ENCODE data around the gene CCDC68. TPM values are rescaled to one million over a fixed set of nuclear protein-coding genes. Genes with fewer than 3 reads are reported as not detected.

Gene CCDC68
- total RNA-seq, 1 experiment from 2014 or later = 6.6 TPM

GRCh38 chr18:54924948-54925347, 34.3 kb downstream of the CCDC68 start (continued):
- TF ChIP-seq SRF (IDR thresholded peaks at IDR 0.05; ENCODE audit: low read depth) (no peak), SIN3A (IDR thresholded peaks at IDR 0.05; ENCODE audit: low read depth) (no peak), TCF7L2 (IDR thresholded peaks at IDR 0.05; ENCODE audit: borderline replicate concordance, extremely low read depth, insufficient read depth, insufficient read length) (no peak), CTCF (IDR thresholded peaks at IDR 0.05 in 2 of 3, conservative IDR thresholded peaks at IDR 0.05 in 1 of 3; ENCODE audit: borderline replicate concordance in 1 of 3, insufficient read depth in 1 of 3, low read depth in 2 of 3, low read length in 2 of 3) (no peak)

GRCh38 chr18:54923339-54923956, 35.8 kb downstream of the CCDC68 start:
- CTCF ChIA-PET = no interaction called here
- TF ChIP-seq SRF (IDR thresholded peaks at IDR 0.05; ENCODE audit: low read depth) (no peak), ATF3 (IDR thresholded peaks at IDR 0.05) (no peak), FOSL1 (IDR thresholded peaks at IDR 0.05; ENCODE audit: low read depth) (no peak), POLR2A (IDR thresholded peaks at IDR 0.05; ENCODE audit: borderline replicate concordance, extremely low read depth, insufficient read depth, insufficient read length) (no peak), CBX3 (IDR thresholded peaks at IDR 0.05; ENCODE audit: low read depth) (no peak), REST (IDR thresholded peaks at IDR 0.05; ENCODE audit: low read depth) (no peak), SIN3A (IDR thresholded peaks at IDR 0.05; ENCODE audit: low read depth) (no peak), TCF7L2 (IDR thresholded peaks at IDR 0.05; ENCODE audit: borderline replicate concordance, extremely low read depth, insufficient read depth, insufficient read length) (no peak), SP1 (IDR thresholded peaks at IDR 0.05; ENCODE audit: low read depth) (no peak), EZH2 (IDR thresholded peaks at IDR 0.05) (no peak), POLR2AphosphoS5 (IDR thresholded peaks at IDR 0.05; ENCODE audit: low read depth, low read length) (no peak), CTCF (IDR thresholded peaks at IDR 0.05 in 2 of 3, conservative IDR thresholded peaks at IDR 0.05 in 1 of 3; ENCODE audit: borderline replicate concordance in 1 of 3, insufficient read depth in 1 of 3, low read depth in 2 of 3, low read length in 2 of 3) (no peak), EZH2phosphoT487 (IDR thresholded peaks at IDR 0.05; ENCODE audit: borderline replicate concordance) (no peak)

More at GRCh38 chr18:54923339-54923956, 35.8 kb downstream of the CCDC68 start:
- Histone ChIP-seq H3K9ac (ENCODE audit: low read length) (no peak overlapping the region), H3K4me3 (replicated peaks in 1 of 2; ENCODE audit: low read depth in 1 of 2, low read length in 2 of 2) (no peak overlapping the region), H4K20me1 (ENCODE audit: insufficient read depth) (no peaks in the 10 kb centered on the region), H3K27ac (ENCODE audit: low read depth, low read length) (no peak overlapping the region), H3K9me2 (ENCODE audit: insufficient read depth) (no peaks in the 10 kb centered on the region), H3K4me1 (ENCODE audit: control insufficient read depth in 1 of 2, insufficient read depth in 2 of 2, low read length in 2 of 2) (no peaks in the 10 kb centered on the region), H2AFZ (ENCODE audit: low read depth, low read length, poor library complexity, severe bottlenecking) (no peak overlapping the region), H3K79me2 (ENCODE audit: insufficient read depth, low read length) (no peaks in the 10 kb centered on the region), H3K27me3 (ENCODE audit: insufficient read depth, low read length) (no peaks in the 10 kb centered on the region), H3K36me3 (ENCODE audit: control insufficient read depth in 1 of 2, insufficient read depth in 2 of 2, low read length in 2 of 2) (no peaks in the 10 kb centered on the region), H3K9me3 (ENCODE audit: control insufficient read depth in 1 of 2, insufficient read depth in 1 of 2, low read depth in 1 of 2, low read length in 2 of 2) (no peaks in the 10 kb centered on the region), H3K4me2 (ENCODE audit: low read length) (no peak overlapping the region)
- no TSS peak for BruUV-seq (replicated peaks)
- POLR2A ChIA-PET = no interaction called here
- RAD21 ChIA-PET (ENCODE audit: low non-redundant PET in 1 of 2, low total read pairs in 2 of 2, uncharacterized antibody in 2 of 2, unreplicated experiment in 2 of 2) = no interaction called here
- ATAC-seq (no peak), DNase-seq (ENCODE audit: low read depth, low spot score) (no peak)
- intact Hi-C loops (cut with micrococcal nuclease) = no loop called here

All from HCT116 (cell line).